Measurements from ENCODE around the gene IL1RAPL1.

Gene IL1RAPL1

DNA sequence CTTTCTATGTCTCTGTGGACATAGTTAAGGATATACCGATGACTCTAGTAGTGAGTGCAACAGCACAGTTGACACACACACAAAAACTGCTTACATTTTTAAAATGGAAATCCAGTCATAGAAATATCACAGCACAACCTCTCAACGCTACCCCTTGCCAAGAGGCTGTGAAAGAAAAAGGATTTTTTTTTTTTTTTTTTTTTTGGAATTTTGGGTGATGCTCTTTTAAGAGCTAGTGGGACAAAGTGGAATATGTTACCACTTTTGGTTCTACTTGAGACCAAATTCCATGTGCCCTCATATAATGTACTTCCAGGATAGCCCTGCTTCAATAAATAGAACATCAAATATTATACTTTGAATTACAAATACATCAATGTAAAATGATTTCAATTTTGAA lies 1247.1 kb downstream of the IL1RAPL1 start:
- DNase-seq, result no peak

GRCh38 chrX:29834764-29835163 lies 1247.5 kb downstream of the IL1RAPL1 start:
- no peak for DNase-seq

DNA sequence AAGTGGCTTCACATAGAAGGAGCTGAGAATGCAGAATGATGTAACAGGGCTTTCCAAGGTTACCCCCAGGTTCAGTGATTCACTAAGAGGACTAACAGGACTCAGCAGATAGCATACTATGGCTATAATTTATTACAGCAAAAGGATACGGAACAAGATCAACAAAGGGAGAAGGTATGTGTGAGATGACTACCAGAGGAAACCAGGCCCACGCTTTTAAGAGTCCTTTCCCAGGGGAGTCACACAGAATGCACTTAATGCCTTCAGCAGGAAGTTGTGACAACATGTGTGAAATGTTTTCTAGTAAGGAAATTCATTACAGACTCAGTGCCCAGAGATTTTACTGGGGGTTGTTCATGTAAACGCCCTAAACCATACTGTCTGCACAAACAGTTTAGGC lies 1254.5 kb downstream of the IL1RAPL1 start:
- no peak for DNase-seq

- DNase-seq, result no peak
Observed at GRCh38 chrX:29842552-29842951, 1255.3 kb downstream of the IL1RAPL1 start.

DNA sequence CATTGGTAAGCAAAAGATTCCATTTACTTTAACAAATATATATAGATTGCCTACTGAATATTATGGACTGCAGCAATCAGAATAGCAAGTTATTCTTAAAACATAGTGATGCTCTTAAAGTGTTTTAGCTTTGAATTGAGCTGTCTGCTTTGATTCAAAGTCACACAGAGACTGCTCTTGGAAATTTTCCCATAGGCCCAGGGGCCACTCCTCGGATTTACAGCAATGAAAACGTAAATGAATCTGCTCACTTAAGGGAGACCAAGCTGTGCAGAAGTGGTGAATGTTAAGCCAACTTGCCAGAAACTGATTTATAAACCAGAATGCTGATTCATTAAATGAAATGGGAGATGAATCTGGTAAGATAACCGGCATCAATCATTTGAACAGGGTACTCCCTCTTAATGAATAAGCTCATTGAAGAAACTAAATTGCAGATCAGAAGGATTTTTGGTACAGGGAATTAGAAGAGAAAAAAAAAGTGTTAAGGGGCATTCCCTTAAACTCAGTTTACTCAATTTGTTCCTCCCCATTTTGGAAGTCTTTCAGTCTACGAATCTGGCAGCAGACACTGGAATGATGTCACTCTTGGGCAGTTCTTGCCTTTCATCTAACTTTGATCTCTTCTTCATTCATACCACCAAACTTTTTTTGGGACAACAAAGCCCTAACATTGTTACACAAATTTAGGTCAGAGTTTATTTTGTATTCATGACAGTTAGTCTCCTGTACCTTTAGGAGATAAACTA lies 1264.8 kb downstream of the IL1RAPL1 start:
- no peak for DNase-seq

GRCh38 chrX:29852767-29853166 lies 1265.5 kb downstream of the IL1RAPL1 start:
- no peak for DNase-seq

DNA sequence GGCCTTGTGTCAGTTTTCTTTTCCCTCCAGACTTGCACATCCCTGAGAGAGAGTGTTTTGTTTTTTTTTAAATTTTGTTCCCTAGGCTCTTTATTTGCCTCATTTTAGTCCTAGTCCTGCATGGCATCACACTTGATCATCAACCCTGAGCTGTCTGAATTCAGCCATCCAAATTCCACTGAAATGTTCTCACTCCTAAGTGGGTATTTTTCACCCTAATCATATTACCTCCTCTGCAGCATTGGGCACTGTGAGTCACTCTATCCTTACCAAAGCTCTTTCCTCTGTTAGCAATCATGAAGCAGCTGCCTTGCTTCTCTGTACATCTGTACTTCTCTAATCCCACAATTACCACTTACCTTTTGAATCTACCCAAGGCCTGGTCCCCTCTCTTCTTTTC lies 1271.5 kb downstream of the IL1RAPL1 start:
- no peak for DNase-seq

DNA sequence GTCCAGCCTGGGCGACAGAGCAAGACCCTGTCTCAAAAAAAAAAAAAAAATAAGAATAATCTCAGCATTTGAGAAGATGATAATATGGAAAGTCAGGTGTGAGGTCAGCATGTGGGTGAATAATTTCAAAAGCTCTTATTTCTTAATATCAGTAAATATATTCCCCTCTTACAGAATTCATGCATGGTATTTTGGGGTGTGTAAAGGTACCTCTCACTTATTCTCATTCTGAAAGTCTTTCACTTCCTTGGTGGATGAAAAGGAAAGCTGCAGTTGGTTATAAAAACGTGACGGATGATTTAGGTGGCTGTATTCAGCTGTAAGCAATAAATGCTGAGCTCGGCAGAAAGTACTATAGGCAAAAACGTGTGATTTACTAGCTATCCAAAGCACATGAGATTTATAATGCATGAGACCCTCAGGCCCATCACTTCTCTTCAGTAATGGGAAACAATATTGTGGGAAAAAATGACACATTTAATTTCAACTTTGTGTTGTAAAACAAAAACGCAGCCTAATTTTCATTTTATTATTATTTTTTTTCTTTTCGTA lies 1275.0 kb downstream of the IL1RAPL1 start:
- DNase-seq, result no peak

DNA sequence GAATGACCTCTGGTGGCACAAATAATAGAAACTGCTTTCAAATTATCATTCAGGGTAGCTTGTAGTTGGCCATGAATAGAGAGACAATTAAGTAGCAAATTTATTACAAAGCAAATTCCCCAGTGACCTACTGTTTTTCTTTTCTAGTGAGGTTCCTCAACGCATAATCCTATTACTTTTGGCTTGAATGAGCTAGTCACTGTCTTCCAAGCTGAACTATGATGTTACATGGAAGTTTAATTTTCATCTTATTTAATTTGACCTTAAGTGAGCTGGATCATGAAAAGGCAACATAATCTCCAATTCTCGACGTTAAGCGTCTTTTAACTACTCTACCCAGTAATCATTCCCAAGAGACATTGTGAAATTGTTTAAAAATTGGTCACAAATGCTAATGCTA lies 1280.7 kb downstream of the IL1RAPL1 start:
- DNase-seq, result no peak

DNA sequence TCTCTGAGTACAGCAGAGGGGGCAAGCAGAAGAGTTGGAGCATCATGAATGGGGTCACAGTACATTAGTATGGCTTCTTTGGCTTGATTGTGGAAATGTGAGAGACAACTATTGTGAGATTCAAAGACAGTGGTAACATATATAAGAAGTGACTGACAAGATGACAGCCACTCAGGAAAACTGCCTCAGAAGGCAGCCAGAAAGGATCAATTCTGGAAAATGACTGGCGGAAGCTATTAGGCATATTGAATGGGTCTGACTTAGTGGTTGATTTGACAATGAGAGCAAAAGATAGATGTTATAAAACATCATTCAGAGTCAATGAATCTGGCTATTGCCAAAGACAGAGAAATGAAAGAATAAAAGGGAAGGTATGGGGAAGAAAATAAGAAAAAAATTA lies 1282.6 kb downstream of the IL1RAPL1 start:
- no peak for DNase-seq

GRCh38 chrX:29870608-29871007 lies 1283.4 kb downstream of the IL1RAPL1 start:
- no peak for DNase-seq

GRCh38 chrX:29872831-29873230 lies 1285.6 kb downstream of the IL1RAPL1 start:
- no peak for DNase-seq

GRCh38 chrX:29876733-29877132 lies 1289.5 kb downstream of the IL1RAPL1 start:
- no peak for DNase-seq

DNA sequence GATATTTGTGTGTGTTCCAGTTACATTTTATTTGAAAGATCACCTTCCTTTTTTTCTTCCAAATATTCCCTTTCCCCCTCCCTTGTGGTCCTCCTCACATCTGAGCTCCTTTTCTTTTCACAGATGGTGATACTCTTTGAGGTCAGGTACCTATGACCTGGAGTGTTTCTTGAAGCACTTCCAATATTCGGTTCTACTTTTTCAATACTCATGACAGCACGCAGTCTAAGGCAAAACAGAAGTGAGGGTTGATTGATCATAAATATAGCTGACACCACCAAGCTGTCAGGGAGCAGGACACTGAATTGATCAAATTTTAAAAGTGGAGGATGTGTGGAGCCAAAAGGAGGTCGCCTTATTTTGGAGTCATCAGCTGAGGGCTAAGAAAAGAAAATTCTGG lies 1293.7 kb downstream of the IL1RAPL1 start:
- DNase-seq, result no peak

- DNase-seq, result no peak
Observed at GRCh38 chrX:29890004-29890403, 1302.8 kb downstream of the IL1RAPL1 start.

DNA sequence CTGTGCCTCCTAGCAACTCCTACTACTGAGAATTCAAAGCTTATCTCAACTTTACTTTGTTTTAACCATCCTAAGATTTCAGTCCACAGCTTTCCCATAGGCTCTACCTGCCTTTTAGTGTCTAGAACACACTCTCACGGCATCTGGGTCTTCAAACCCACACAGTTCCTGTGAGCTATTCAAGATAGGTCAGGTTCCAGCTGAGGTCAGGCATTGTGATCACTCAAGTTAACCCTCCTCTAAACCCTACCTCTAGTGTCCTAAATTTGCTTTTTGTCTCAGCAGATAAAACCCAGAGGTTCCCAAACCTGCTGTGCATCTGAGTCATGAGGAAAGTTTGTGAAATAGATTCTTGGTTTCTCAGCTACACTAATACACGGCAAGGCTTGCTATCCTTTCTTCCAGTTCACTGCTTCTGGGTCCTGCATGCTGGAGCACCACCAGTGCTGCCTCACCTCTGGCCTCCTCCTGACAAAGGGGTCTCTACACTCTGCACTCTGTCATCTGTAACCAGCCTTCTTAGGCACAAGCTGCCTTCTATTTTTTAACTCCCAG lies 1303.5 kb downstream of the IL1RAPL1 start:
- DNase-seq, result no peak

DNA sequence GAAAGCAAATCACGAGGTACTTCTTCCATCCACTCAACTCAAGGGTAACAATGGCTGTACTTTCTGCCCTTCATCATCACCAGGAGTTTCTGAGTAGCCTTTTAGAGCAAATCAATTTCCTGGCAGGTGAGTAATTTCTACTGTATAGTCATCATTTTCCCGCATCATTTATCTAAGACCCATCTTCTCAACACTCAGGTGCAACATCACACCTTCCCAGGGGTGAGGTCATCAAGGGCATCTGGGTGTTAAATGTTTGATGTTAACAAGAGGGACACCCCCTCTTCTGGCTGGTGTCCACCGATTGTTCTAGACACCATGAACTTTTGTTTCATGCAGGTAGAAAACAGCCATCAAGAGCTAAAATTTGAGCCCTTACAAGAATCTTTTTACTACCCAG lies 1314.8 kb downstream of the IL1RAPL1 start:
- no peak for DNase-seq

GRCh38 chrX:29903360-29903759 lies 1316.1 kb downstream of the IL1RAPL1 start:
- no peak for DNase-seq

GRCh38 chrX:29911673-29912072 lies 1324.4 kb downstream of the IL1RAPL1 start:
- no peak for DNase-seq

- no peak for DNase-seq
Observed at GRCh38 chrX:29913647-29914046, 1326.4 kb downstream of the IL1RAPL1 start.

DNA sequence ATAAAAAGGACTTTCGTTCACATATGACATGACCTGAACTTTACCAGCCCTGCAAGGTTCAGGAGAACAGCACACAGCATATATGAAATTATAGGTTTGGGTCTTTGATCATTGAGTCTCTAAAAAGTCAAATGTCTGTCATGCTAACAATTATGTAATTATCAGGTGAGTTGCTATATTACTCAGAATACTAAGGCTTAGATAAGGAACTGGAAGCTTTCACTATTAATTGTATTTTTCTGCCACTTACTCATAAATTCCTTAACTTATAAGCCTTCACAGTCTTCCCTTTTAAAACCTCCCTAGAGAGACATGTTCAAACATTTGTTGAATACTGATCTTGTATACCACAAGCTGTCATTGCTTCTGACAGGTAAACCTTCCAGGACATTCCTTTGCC lies 1335.4 kb downstream of the IL1RAPL1 start:
- DNase-seq, result no peak

GRCh38 chrX:29926056-29926455 lies 1338.8 kb downstream of the IL1RAPL1 start:
- no peak for DNase-seq

DNA sequence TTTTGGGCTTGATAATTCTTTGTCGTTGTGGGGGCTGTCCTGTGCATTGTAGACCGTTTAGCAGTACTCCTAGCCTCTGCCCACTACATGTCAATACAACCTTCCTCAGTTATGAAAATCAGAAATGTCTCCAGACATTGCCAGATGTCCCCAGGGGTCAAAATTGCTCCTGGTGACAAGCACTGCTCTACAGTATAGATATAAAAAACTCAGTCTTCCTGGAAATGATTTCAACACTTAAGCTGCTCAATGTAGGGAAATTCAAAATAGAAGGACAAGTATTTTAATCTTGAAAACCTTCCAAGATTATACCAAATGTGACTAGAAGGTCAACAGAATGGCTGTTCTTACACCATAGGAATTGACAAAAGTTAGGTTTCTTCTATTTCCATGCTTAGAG lies 1339.4 kb downstream of the IL1RAPL1 start:
- DNase-seq, result no peak

DNA sequence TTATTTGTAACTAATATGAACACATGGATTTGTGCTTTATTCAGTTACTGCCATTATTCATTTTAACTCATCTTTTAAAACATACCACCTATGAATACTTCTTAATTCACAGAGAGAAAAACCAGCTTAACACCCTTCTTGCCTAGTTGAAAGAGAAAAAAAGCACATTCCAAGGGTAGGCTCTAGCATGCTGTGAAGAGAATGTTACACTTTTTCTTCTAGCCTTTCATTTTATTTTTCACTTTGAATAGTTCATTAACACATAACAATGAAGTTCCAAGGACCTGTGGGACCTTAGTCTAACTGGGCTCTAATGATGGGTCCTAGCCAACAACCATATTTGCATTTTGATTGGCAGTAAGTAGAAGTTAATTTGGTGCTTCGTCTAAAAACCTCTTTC lies 1348.2 kb downstream of the IL1RAPL1 start:
- DNase-seq, result no peak

DNA sequence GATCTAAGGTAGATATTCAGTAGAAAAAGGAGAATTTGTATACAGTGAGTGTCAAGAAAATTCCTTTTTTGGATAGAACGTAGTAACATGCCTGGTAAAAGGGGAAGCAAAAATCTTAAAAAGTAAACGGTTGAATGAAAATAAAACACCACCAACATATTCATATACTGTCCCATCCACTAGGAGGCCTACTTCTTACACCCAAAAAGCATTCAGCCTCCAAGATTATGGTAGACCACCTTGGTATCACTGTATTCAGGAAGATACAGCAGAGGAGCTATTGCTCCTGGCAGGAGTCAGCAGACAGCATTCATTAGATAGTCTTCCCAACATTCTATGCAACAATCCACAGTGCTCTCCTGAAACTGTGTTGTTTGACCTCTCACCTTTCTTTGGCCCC lies 1353.5 kb downstream of the IL1RAPL1 start:
- no peak for DNase-seq
